ENCODE results near the gene WDR1. TPM values are rescaled to one million over a fixed set of nuclear protein-coding genes. Genes with fewer than 3 reads are reported as not detected.

Gene WDR1
- total and polyA plus RNA-seq, 3 donors from 2014 or later, result 165 to 295 (median 168) TPM

DNA sequence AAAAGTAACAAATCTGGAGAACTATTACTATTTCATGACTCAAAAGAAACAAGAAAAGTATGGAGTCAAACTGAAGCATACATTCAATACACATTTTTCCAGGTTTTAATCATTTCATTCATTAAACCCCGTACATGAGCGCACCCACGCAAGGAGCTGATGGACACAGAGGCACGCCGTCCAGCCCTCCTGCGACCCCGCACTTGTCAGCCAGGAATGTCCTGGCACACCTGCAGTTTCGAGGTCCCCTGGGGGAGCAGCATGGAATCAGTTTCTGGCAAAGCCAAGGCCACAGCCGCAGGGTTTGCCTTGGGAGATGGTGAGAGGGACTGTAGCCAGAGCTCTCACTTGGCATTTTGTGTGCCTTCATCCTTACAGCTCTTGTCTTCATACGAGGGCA, 82.5 kb downstream of the WDR1 start:
- no peak for DNase-seq
- no peak overlapping the region for H3K27ac ChIP-seq
- TF ChIP-seq, protein P1, sequence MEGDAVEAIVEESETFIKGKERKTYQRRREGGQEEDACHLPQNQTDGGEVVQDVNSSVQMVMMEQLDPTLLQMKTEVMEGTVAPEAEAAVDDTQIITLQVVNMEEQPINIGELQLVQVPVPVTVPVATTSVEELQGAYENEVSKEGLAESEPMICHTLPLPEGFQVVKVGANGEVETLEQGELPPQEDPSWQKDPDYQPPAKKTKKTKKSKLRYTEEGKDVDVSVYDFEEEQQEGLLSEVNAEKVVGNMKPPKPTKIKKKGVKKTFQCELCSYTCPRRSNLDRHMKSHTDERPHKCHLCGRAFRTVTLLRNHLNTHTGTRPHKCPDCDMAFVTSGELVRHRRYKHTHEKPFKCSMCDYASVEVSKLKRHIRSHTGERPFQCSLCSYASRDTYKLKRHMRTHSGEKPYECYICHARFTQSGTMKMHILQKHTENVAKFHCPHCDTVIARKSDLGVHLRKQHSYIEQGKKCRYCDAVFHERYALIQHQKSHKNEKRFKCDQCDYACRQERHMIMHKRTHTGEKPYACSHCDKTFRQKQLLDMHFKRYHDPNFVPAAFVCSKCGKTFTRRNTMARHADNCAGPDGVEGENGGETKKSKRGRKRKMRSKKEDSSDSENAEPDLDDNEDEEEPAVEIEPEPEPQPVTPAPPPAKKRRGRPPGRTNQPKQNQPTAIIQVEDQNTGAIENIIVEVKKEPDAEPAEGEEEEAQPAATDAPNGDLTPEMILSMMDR (IDR thresholded peaks at IDR 0.05), result no peak
- no peak for TF ChIP-seq POLR2A (IDR thresholded peaks at IDR 0.05)
- WGBS, 2 donors, result 41 to 64% methylated on average over 10 of the region's 10 CpGs
- no peak overlapping the region for H3K4me3 ChIP-seq
- no peaks in the 10 kb centered on the region for H3K27me3 ChIP-seq
- intact Hi-C loops (cut with DNase I; ENCODE audit: low total_unique reads), result no loop called here
- H3K36me3 ChIP-seq (ENCODE audit: low read depth, missing control alignments), result no peaks in the 10 kb centered on the region
- peaks cover 13% of the 10 kb centered on the region for H3K4me1 ChIP-seq
- no peaks in the 10 kb centered on the region for H3K9me3 ChIP-seq

- no peak for DNase-seq
Observed at GRCh38 chr4:10033191-10033881, 83.3 kb downstream of the WDR1 start.

GRCh38 chr4:10032625-10033024, 84.0 kb downstream of the WDR1 start:
- Histone ChIP-seq H3K27ac (no peak overlapping the region), H3K36me3 (ENCODE audit: low read depth, missing control alignments) (no peaks in the 10 kb centered on the region), H3K9me3 (no peaks in the 10 kb centered on the region), H3K27me3 (no peaks in the 10 kb centered on the region), H3K4me3 (no peak overlapping the region), H3K4me1 (peaks cover 13% of the 10 kb centered on the region)
- no peak for DNase-seq
- TF ChIP-seq, protein P1 (IDR thresholded peaks at IDR 0.05), result no peak
- TF ChIP-seq POLR2A (IDR thresholded peaks at IDR 0.05), result no peak
- intact Hi-C loops (cut with DNase I; ENCODE audit: low total_unique reads), result no loop called here
- 84 to 91% methylated on average over 6 of the region's 6 CpGs for WGBS, 2 donors

More at GRCh38 chr4:10033191-10033881, 83.3 kb downstream of the WDR1 start:
- H3K36me3 ChIP-seq (ENCODE audit: low read depth, missing control alignments), result no peaks in the 10 kb centered on the region
- no peak overlapping the region for H3K4me3 ChIP-seq
- TF ChIP-seq, protein P1 (IDR thresholded peaks at IDR 0.05), result no peak
- TF ChIP-seq POLR2A (IDR thresholded peaks at IDR 0.05), result no peak
- WGBS, 2 donors, result 71 to 79% methylated on average over 11 to 18 of the region's 18 CpGs
- peaks cover 13% of the 10 kb centered on the region for H3K4me1 ChIP-seq
- no peaks in the 10 kb centered on the region for H3K27me3 ChIP-seq
- no peaks in the 10 kb centered on the region for H3K9me3 ChIP-seq
- H3K27ac ChIP-seq, result no peak overlapping the region
- intact Hi-C loops (cut with DNase I; ENCODE audit: low total_unique reads), result no loop called here

DNA sequence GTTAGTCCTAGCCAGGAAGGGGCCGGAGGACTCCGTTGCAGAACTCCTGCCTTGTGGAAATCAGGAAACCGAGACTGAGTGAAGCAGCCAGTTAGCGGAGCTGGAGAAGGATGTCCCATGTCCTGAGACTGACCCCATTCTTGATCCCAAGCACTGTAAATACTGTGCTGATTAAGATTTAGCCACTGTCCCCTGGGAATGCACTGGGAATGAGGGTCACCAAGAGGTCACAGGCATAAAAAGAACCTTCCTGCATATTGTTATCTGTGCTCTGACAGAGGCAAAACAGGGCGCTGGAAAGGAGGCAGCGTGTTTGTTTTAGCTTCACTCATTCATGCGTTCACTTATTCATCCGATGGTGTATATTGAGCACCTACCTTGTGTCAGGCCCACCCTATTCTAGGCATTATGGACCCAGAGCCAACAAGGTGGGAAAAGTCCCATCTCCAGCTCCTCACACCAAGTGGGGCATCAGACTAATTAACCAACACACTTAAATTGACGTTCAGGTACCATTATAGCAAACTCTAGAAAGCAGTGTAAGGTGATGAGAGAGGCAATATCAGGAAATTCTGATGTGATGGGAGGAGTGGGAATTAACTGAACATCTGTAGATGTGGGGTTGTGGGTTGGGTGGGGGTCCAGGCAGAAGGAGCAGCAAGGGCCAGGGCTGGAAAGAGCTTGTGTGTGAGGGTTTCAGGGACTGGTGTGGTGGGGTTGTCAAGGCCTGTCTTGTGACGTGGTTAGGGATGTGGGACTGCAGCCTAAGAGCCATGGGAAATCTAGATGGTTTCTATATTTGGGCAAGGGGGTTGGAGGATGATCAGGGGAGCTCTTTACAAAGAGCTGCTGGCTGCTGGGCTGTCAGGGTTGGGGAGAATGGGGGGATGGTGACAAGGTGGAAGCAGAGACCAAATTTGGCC, 84.7 kb downstream of the WDR1 start:
- TF ChIP-seq, protein P1 (IDR thresholded peaks at IDR 0.05), result no peak
- TF ChIP-seq POLR2A (IDR thresholded peaks at IDR 0.05), result no peak
- Histone ChIP-seq H3K9me3 (no peaks in the 10 kb centered on the region), H3K27ac (no peak overlapping the region), H3K4me3 (no peak overlapping the region), H3K4me1 (peaks cover 13% of the 10 kb centered on the region), H3K27me3 (no peaks in the 10 kb centered on the region), H3K36me3 (ENCODE audit: low read depth, missing control alignments) (no peaks in the 10 kb centered on the region)
- WGBS, 2 donors, result 70% methylated on average over 10 of the region's 10 CpGs
- DNase-seq, result no peak
- intact Hi-C loops (cut with DNase I; ENCODE audit: low total_unique reads), result no loop called here

Measured in testis (tissue), 3 donors.